GM10266 (cell line): Measurements from ENCODE around the gene IMMP1L.

ENCODE experiments used
- DNase-seq: peaks from one replicate; pipeline ENCODE4 v3.0.0; 2012; ENCODE audit errors: extremely low spot score
- TF ChIP-seq, protein P1 (sequence below): IDR thresholded peaks from 2 replicates; pipeline ENCODE4 v1.5.1; 2012; ENCODE audit warnings: mild to moderate bottlenecking, low read depth; ENCODE audit not compliant: control insufficient read depth, insufficient read depth; ENCODE audit errors: missing control alignments

The IMMP1L gene

DNA sequence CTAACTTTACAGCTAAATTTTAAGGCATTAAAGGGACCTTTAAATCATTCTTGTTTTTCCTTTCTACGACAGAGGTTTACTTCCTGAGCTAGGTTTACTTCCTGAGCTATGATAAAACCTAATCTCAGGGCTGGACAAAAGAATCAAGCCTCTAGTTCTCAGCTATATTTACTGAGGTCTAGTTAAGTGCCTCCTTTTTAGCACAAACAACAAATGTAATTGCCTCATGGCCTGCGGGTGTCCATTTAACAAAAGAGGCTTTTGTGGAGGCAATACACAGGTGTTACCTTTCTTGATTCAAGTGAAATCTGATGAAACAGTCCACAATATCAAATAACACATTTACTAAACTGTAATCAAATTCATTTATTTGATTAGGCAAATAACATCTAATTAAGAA lies 67.3 kb downstream of the IMMP1L start:
- TF ChIP-seq, protein P1, sequence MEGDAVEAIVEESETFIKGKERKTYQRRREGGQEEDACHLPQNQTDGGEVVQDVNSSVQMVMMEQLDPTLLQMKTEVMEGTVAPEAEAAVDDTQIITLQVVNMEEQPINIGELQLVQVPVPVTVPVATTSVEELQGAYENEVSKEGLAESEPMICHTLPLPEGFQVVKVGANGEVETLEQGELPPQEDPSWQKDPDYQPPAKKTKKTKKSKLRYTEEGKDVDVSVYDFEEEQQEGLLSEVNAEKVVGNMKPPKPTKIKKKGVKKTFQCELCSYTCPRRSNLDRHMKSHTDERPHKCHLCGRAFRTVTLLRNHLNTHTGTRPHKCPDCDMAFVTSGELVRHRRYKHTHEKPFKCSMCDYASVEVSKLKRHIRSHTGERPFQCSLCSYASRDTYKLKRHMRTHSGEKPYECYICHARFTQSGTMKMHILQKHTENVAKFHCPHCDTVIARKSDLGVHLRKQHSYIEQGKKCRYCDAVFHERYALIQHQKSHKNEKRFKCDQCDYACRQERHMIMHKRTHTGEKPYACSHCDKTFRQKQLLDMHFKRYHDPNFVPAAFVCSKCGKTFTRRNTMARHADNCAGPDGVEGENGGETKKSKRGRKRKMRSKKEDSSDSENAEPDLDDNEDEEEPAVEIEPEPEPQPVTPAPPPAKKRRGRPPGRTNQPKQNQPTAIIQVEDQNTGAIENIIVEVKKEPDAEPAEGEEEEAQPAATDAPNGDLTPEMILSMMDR, result no peak
- no peak for DNase-seq

DNA sequence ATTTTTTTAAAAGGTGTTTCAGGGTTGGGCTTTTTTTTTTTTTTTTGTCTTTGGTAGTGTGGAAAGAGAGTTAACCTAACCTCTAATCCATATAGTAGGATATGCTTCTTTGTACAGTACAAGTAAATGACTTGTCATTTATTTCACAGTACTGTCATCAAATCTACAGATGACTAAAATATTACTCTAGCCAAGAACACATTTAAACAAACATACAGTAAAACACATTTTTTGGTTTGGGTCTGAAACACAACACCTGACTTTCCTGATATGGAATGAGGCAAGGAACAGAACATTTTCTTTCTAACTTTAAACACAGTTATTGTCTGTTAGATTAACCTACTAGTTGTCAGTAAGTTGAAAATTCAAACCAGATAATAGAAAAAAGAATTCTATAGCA lies 68.1 kb downstream of the IMMP1L start:
- TF ChIP-seq, protein P1, result no peak
- no peak for DNase-seq

GRCh38 chr11:31437742-31438435 lies 71.5 kb downstream of the IMMP1L start:
- DNase-seq, result no peak
- TF ChIP-seq, protein P1, result no peak

DNA sequence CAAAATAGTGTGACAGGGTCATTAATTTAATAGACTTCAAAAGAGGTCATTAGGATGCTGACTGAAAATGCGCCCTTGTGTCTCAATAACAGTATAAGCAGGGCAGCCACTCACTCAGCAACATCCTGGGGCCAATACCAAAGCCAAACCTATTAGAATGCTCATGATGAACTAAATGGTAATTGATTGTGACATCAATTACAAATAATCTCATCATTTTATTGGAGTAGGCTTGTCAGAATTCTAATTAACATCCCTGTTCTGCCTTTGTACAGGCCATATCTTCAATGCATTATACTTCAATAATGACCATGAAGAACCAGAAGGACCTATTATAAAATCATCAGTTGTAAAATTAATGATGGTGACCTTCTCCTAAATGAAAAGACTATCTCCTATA lies 75.6 kb downstream of the IMMP1L start:
- TF ChIP-seq, protein P1, result no peak
- no peak for DNase-seq

GRCh38 chr11:31424652-31425051 lies 84.8 kb downstream of the IMMP1L start:
- TF ChIP-seq, protein P1, result no peak
- no peak for DNase-seq

DNA sequence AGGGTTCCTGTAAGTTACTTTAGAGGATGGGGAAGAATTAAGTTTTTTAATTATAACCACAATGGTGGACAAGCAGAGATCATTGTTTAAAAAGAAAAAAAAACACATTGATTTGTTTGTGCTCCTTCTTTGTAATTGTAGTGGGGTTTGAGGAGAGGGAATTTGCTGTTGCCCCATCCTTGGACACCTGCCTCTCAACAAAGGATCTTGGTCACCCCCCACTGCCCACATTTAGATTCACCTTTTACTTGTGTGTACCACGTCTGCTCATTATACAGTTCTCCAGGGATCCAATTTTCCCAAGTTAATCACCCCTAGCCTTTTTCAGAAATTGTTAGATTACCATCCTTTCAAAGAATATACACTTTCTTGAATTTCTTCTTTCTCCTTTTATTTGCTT lies 86.7 kb downstream of the IMMP1L start:
- no peak for DNase-seq
- TF ChIP-seq, protein P1, result no peak

GRCh38 chr11:31421820-31422219 lies 87.6 kb downstream of the IMMP1L start:
- TF ChIP-seq, protein P1, result no peak
- DNase-seq, result no peak
